ENCODE measurements around the gene RDX. TPM values are rescaled to one million over a fixed set of nuclear protein-coding genes. Genes with fewer than 3 reads are reported as not detected.
"Not testable (repeated sequence)": the region's sequence is repeated elsewhere in the genome, so short reads cannot be mapped to it uniquely, and the experiment has no call there.

Gene RDX
- total and polyA plus RNA-seq, 4 donors = 22.6 to 144 (median 71.1) TPM

DNA sequence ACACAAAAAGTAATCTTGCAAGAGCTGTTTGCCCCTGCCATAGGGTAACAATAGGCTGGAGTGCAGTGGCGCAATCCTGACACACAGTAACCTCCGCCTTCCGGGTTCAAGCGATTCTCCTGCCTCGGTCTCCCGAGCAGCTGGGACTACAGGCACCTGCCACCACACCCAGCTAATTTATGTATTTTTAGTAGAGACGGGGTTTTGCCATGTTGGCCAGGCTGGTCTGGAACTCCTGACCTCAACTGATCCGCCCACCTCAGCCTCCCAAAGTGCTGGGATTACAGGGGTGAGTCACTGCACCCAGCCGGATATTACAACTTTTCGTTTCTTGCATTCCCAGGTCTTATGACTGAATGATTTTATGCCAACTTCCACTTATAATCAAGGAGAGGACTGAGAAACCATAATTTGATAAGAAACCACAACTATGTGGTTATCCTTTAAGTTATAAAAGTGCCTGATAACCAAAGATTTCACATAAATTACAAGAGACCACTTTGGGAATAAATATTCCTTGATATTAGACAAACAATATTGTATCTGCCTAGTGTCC, 102.1 kb downstream of the RDX start:
- H3K36me3 ChIP-seq (ENCODE audit: control insufficient read depth in 1 of 2, insufficient read depth in 2 of 2, low read length in 1 of 2); H3K27ac ChIP-seq (ENCODE audit: low read depth in 1 of 2, low read length in 2 of 2); H3K9me3 ChIP-seq (ENCODE audit: control insufficient read depth, low read length); ATAC-seq (ENCODE audit: low FRiP score); H3K4me1 ChIP-seq (ENCODE audit: control insufficient read depth in 1 of 2, insufficient read depth in 2 of 2, low read length in 2 of 2); H3K27me3 ChIP-seq (ENCODE audit: control insufficient read depth in 1 of 2, insufficient read depth in 2 of 2, low read length in 1 of 2); DNase-seq; H3K4me3 ChIP-seq (ENCODE audit: low read length in 2 of 2): not testable (repeated sequence)
- 81 to 83% methylated on average over 10 of the region's 10 CpGs for WGBS, 2 donors
- intact Hi-C loops (cut with DNase I) = loop anchor here in 1 of 2 donors (10.0 kb wide), 1 partner anchor 239 kb away; no protein-coding TSS in a partner anchor

DNA sequence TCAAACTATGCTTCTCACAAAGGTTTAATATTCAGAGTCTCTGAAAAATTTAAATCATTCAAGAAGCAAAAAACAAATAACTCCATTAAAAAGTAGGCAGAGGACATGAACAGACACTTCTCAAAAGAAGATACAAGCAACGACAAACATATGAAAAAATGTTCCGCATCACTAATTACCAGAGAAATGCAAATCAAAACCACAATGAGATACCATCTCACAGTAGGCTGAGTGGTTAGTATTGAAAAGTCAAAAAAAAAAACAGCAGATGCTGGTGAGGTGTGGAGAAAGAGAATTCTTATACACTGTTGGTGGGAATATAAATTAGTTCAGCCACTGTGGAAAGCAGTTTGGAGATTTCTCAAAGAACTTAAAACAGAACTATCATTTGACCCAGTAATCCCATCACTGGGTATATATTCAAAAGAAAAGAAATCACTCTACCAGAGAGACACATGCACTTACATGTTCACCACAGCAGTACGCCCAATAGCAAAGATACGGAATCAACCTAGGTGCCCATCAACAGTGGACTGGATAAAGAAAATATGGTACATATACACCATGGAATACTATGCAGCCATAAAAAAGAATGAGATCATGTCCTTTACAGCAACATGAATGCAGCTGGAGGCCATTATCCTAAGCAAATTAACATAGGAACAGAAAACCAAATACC, 103.7 kb downstream of the RDX start:
- intact Hi-C loops (cut with DNase I) = loop anchor here in 1 of 2 donors (10.0 kb wide), 1 partner anchor 238 kb away; no protein-coding TSS in a partner anchor
- WGBS, 2 donors = 96 to 98% methylated on average over 4 of the region's 4 CpGs
- not testable (repeated sequence) for H3K27ac ChIP-seq (ENCODE audit: low read depth in 1 of 2, low read length in 2 of 2); ATAC-seq (ENCODE audit: low FRiP score); H3K9me3 ChIP-seq (ENCODE audit: control insufficient read depth, low read length); H3K27me3 ChIP-seq (ENCODE audit: control insufficient read depth in 1 of 2, insufficient read depth in 2 of 2, low read length in 1 of 2); H3K4me1 ChIP-seq (ENCODE audit: control insufficient read depth in 1 of 2, insufficient read depth in 2 of 2, low read length in 2 of 2); DNase-seq; H3K36me3 ChIP-seq (ENCODE audit: control insufficient read depth in 1 of 2, insufficient read depth in 2 of 2, low read length in 1 of 2); H3K4me3 ChIP-seq (ENCODE audit: low read length in 2 of 2)

DNA sequence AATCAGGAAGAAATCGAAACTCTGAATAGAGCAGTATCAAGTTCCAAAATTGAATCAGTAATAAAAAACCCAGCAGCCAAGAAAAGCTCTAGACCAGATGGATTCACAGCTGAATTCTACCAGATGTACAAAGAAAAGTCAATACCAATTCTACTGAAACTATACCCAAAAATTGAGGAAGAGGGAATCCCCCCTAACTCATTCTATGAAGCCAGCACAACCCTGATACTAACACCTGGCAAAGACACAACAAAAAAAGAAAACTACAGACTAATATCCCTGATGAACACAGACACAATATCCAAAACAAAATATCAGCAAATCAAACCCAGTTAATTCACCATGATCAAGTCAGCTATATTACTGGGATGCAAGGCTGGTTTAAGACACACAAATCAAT, 105.5 kb downstream of the RDX start:
- no peak for ATAC-seq (ENCODE audit: low FRiP score)
- WGBS, 2 donors = 92 to 98% methylated on average over 1 of the region's 1 CpG
- no peaks in the 10 kb centered on the region for H3K9me3 ChIP-seq (ENCODE audit: control insufficient read depth, low read length)

DNA sequence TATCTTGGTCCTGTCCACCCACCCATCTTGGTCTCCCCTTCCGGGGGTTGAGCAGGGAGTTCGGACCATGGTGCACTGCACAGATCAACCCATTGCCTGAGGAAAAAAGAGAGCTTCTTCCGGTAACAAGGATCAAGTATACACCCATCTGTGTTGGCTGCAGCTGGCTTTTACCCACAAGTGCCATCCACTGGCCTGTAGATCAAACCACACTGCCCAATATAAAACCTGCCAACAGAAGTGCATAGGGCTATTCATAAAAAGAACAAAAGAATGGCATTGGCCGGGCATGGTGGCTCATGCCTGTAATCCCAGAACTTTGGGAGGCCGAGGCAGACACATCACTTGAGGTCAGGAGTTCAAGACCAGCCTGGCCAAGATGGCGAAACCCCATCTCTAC, 108.7 kb downstream of the RDX start:
- H3K4me3 ChIP-seq (ENCODE audit: low read length in 2 of 2) = no peak overlapping the region
- DNase-seq (no peak), ATAC-seq (ENCODE audit: low FRiP score) (no peak)
- intact Hi-C loops (cut with DNase I) = no loop called here
- H3K36me3 ChIP-seq (ENCODE audit: control insufficient read depth in 1 of 2, insufficient read depth in 2 of 2, low read length in 1 of 2) = no peaks in the 10 kb centered on the region
- H3K27ac ChIP-seq (ENCODE audit: low read depth in 1 of 2, low read length in 2 of 2) = no peak overlapping the region
- 90 to 97% methylated on average over 6 of the region's 6 CpGs for WGBS, 2 donors
- H3K27me3 ChIP-seq (ENCODE audit: control insufficient read depth in 1 of 2, insufficient read depth in 2 of 2, low read length in 1 of 2) = no peaks in the 10 kb centered on the region
- H3K4me1 ChIP-seq (ENCODE audit: control insufficient read depth in 1 of 2, insufficient read depth in 2 of 2, low read length in 2 of 2) = no peaks in the 10 kb centered on the region
- H3K9me3 ChIP-seq (ENCODE audit: control insufficient read depth, low read length) = no peaks in the 10 kb centered on the region

More for the DNA sequence above, 105.5 kb downstream of the RDX start:
- intact Hi-C loops (cut with DNase I) = loop anchor here in 1 of 2 donors (10.0 kb wide), 1 partner anchor 236 kb away; no protein-coding TSS in a partner anchor
- DNase-seq = no peak
- Histone ChIP-seq H3K36me3 (ENCODE audit: control insufficient read depth in 1 of 2, insufficient read depth in 2 of 2, low read length in 1 of 2) (no peaks in the 10 kb centered on the region), H3K27ac (ENCODE audit: low read depth in 1 of 2, low read length in 2 of 2) (no peak overlapping the region), H3K27me3 (ENCODE audit: control insufficient read depth in 1 of 2, insufficient read depth in 2 of 2, low read length in 1 of 2) (no peaks in the 10 kb centered on the region), H3K4me1 (ENCODE audit: control insufficient read depth in 1 of 2, insufficient read depth in 2 of 2, low read length in 2 of 2) (no peaks in the 10 kb centered on the region), H3K4me3 (ENCODE audit: low read length in 2 of 2) (no peak overlapping the region)

DNA sequence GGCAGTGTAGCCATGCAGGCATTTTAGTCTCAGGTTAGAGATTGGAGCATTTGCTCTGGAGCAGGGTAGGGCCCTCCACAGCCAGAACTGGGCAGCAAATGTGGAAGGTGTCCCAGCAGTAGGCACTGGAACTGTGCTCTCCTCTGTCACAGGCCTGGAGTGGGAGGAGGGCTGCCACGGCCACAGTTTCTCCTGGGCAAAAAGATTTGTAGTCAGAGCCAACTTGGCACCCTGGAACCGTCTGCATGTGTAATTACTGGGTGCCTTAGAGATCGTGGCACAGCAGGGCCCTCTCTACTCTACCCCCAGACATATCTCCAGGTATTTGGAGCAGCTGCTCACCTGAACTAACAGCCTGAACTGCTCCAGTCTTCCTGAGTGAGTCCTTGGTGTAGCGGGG, 109.5 kb downstream of the RDX start:
- no peak for ATAC-seq (ENCODE audit: low FRiP score)
- Histone ChIP-seq H3K27ac (ENCODE audit: low read depth in 1 of 2, low read length in 2 of 2) (no peak overlapping the region), H3K36me3 (ENCODE audit: control insufficient read depth in 1 of 2, insufficient read depth in 2 of 2, low read length in 1 of 2) (no peaks in the 10 kb centered on the region), H3K27me3 (ENCODE audit: control insufficient read depth in 1 of 2, insufficient read depth in 2 of 2, low read length in 1 of 2) (no peaks in the 10 kb centered on the region), H3K4me1 (ENCODE audit: control insufficient read depth in 1 of 2, insufficient read depth in 2 of 2, low read length in 2 of 2) (no peaks in the 10 kb centered on the region), H3K9me3 (ENCODE audit: control insufficient read depth, low read length) (no peaks in the 10 kb centered on the region), H3K4me3 (ENCODE audit: low read length in 2 of 2) (no peak overlapping the region)
- intact Hi-C loops (cut with DNase I) = no loop called here
- DNase-seq = no peak
- WGBS, 2 donors = 35 to 42% methylated on average over 4 of the region's 4 CpGs

- no peak overlapping the region for H3K27ac ChIP-seq (ENCODE audit: low read depth in 1 of 2, low read length in 2 of 2)
Measured at GRCh38 chr11:110186456-110186855, 110.0 kb downstream of the RDX start.

DNA sequence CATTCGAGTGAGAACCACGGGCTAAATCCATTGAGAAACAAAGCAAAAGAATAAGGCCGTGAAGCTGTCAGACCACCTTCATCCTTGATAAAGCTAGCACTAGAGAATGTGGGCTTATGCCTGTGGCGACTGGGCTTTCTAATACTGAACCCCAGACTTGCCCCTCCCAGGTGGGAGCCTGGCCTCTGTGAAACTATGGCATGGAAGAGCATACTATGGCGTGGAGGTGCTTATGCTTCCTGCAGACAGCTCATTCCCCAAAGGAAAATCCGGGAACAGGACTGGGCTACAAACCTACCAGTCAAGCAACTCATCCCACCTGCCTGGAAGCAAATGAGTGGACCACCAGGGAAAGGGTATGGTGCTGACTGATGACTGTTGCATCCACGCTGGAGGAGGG, 110.8 kb downstream of the RDX start:
- H3K36me3 ChIP-seq (ENCODE audit: control insufficient read depth in 1 of 2, insufficient read depth in 2 of 2, low read length in 1 of 2) = no peaks in the 10 kb centered on the region
- 75 to 80% methylated on average over 7 of the region's 7 CpGs for WGBS, 2 donors
- intact Hi-C loops (cut with DNase I) = no loop called here
- no peak overlapping the region for H3K4me3 ChIP-seq (ENCODE audit: low read length in 2 of 2)
- DNase-seq = no peak
- H3K27ac ChIP-seq (ENCODE audit: low read depth in 1 of 2, low read length in 2 of 2) = no peak overlapping the region
- H3K4me1 ChIP-seq (ENCODE audit: control insufficient read depth in 1 of 2, insufficient read depth in 2 of 2, low read length in 2 of 2) = no peaks in the 10 kb centered on the region
- no peak for ATAC-seq (ENCODE audit: low FRiP score)
- H3K9me3 ChIP-seq (ENCODE audit: control insufficient read depth, low read length) = no peaks in the 10 kb centered on the region
- no peaks in the 10 kb centered on the region for H3K27me3 ChIP-seq (ENCODE audit: control insufficient read depth in 1 of 2, insufficient read depth in 2 of 2, low read length in 1 of 2)

More at GRCh38 chr11:110186456-110186855, 110.0 kb downstream of the RDX start:
- Histone ChIP-seq H3K9me3 (ENCODE audit: control insufficient read depth, low read length) (no peaks in the 10 kb centered on the region), H3K36me3 (ENCODE audit: control insufficient read depth in 1 of 2, insufficient read depth in 2 of 2, low read length in 1 of 2) (no peaks in the 10 kb centered on the region), H3K27me3 (ENCODE audit: control insufficient read depth in 1 of 2, insufficient read depth in 2 of 2, low read length in 1 of 2) (no peaks in the 10 kb centered on the region), H3K4me3 (ENCODE audit: low read length in 2 of 2) (no peak overlapping the region), H3K4me1 (ENCODE audit: control insufficient read depth in 1 of 2, insufficient read depth in 2 of 2, low read length in 2 of 2) (no peaks in the 10 kb centered on the region)
- ATAC-seq (ENCODE audit: low FRiP score) (no peak), DNase-seq (no peak)
- intact Hi-C loops (cut with DNase I) = no loop called here
- WGBS, 2 donors = 91 to 93% methylated on average over 5 of the region's 5 CpGs

- intact Hi-C loops (cut with DNase I) = no loop called here
- Histone ChIP-seq H3K4me3 (ENCODE audit: low read length in 2 of 2) (no peak overlapping the region), H3K27ac (ENCODE audit: low read depth in 1 of 2, low read length in 2 of 2) (no peak overlapping the region), H3K27me3 (ENCODE audit: control insufficient read depth in 1 of 2, insufficient read depth in 2 of 2, low read length in 1 of 2) (no peaks in the 10 kb centered on the region), H3K9me3 (ENCODE audit: control insufficient read depth, low read length) (no peaks in the 10 kb centered on the region), H3K36me3 (ENCODE audit: control insufficient read depth in 1 of 2, insufficient read depth in 2 of 2, low read length in 1 of 2) (no peaks in the 10 kb centered on the region), H3K4me1 (ENCODE audit: control insufficient read depth in 1 of 2, insufficient read depth in 2 of 2, low read length in 2 of 2) (no peaks in the 10 kb centered on the region)
- DNase-seq (no peak), ATAC-seq (ENCODE audit: low FRiP score) (no peak)
- 56 to 64% methylated on average over 3 of the region's 3 CpGs for WGBS, 2 donors
Measured at GRCh38 chr11:110185121-110185591, 111.3 kb downstream of the RDX start.

DNA sequence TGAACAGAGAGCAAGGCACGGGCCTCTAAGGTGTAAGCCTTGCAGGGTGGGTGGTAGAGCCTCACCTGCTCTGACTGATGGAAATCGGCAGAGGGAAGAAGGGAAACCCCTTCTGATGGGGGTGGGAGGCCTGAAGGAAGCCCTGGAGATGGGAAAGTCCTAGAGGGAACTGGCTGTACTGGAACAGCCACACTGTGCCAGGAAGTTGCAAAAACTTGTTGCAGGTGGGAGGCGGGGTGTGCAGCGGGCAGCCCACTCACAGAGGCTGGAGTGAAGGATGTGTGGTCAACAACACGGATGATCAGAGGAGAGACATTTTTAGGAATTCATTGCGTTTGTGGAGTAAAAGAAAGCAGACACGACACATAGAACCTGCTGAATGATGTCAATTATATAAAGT, 112.0 kb downstream of the RDX start:
- H3K9me3 ChIP-seq (ENCODE audit: control insufficient read depth, low read length) = no peaks in the 10 kb centered on the region
- no peak overlapping the region for H3K27ac ChIP-seq (ENCODE audit: low read depth in 1 of 2, low read length in 2 of 2)
- intact Hi-C loops (cut with DNase I) = no loop called here
- H3K4me3 ChIP-seq (ENCODE audit: low read length in 2 of 2) = no peak overlapping the region
- no peaks in the 10 kb centered on the region for H3K36me3 ChIP-seq (ENCODE audit: control insufficient read depth in 1 of 2, insufficient read depth in 2 of 2, low read length in 1 of 2)
- DNase-seq (no peak), ATAC-seq (ENCODE audit: low FRiP score) (no peak)
- no peaks in the 10 kb centered on the region for H3K27me3 ChIP-seq (ENCODE audit: control insufficient read depth in 1 of 2, insufficient read depth in 2 of 2, low read length in 1 of 2)
- no peaks in the 10 kb centered on the region for H3K4me1 ChIP-seq (ENCODE audit: control insufficient read depth in 1 of 2, insufficient read depth in 2 of 2, low read length in 2 of 2)
- 84 to 90% methylated on average over 7 of the region's 7 CpGs for WGBS, 2 donors
